Measurements from ENCODE around the gene KIF3A.

Gene KIF3A

DNA sequence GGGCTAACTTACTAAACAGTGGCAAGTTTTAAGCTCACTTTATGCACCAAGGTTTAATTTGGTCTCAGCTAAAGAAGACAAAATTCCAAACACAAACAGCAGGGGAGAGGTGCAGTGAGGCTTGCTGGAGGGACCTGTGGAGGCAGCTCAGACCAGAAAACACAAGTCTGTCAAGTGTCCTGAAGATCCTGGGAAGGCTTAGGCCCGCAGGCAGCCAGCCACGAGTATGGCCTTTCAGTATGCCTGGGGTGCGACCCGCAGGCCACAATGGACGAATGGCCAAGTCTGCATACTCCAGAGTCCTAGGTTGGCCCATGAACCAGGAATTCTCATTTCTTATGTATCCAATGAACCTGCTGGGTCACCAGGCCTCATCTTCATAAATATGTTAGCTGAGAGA, 19.2 kb upstream of the KIF3A start:
- Histone ChIP-seq H3K9me3 (ENCODE audit: insufficient read depth, low read length, severe bottlenecking) (no peaks in the 10 kb centered on the region), H3K27me3 (ENCODE audit: insufficient read depth, low read length, poor library complexity) (no peaks in the 10 kb centered on the region), H3K4me3 (ENCODE audit: low read depth in 1 of 2, low read length in 2 of 2) (no peak overlapping the region), H3K4me1 (ENCODE audit: insufficient read depth, low read length) (no peaks in the 10 kb centered on the region), H3K9ac (ENCODE audit: low read depth, low read length) (no peak overlapping the region), H3K79me2 (ENCODE audit: insufficient read depth, low read length) (no peaks in the 10 kb centered on the region), H2AFZ (ENCODE audit: low read depth, low read length) (no peak overlapping the region), H4K20me1 (ENCODE audit: insufficient read depth, low read length) (no peaks in the 10 kb centered on the region), H3K36me3 (ENCODE audit: insufficient read depth, low read length) (peaks cover 39% of the 10 kb centered on the region), H3K4me2 (ENCODE audit: insufficient read depth, low read length) (no peak overlapping the region), H3K27ac (ENCODE audit: low read length) (no peak overlapping the region)
- no peak for DNase-seq
- TF ChIP-seq, protein P1, sequence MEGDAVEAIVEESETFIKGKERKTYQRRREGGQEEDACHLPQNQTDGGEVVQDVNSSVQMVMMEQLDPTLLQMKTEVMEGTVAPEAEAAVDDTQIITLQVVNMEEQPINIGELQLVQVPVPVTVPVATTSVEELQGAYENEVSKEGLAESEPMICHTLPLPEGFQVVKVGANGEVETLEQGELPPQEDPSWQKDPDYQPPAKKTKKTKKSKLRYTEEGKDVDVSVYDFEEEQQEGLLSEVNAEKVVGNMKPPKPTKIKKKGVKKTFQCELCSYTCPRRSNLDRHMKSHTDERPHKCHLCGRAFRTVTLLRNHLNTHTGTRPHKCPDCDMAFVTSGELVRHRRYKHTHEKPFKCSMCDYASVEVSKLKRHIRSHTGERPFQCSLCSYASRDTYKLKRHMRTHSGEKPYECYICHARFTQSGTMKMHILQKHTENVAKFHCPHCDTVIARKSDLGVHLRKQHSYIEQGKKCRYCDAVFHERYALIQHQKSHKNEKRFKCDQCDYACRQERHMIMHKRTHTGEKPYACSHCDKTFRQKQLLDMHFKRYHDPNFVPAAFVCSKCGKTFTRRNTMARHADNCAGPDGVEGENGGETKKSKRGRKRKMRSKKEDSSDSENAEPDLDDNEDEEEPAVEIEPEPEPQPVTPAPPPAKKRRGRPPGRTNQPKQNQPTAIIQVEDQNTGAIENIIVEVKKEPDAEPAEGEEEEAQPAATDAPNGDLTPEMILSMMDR (IDR thresholded peaks at IDR 0.05; ENCODE audit: borderline replicate concordance, extremely low read depth, low read length, poor library complexity, severe bottlenecking) = no peak
- no peak for TF ChIP-seq EZH2 (IDR thresholded peaks at IDR 0.05; ENCODE audit: borderline replicate concordance, low read depth, low read length, severe bottlenecking)
- ATAC-seq (ENCODE audit: insufficient read depth, low read depth) = no peak

DNA sequence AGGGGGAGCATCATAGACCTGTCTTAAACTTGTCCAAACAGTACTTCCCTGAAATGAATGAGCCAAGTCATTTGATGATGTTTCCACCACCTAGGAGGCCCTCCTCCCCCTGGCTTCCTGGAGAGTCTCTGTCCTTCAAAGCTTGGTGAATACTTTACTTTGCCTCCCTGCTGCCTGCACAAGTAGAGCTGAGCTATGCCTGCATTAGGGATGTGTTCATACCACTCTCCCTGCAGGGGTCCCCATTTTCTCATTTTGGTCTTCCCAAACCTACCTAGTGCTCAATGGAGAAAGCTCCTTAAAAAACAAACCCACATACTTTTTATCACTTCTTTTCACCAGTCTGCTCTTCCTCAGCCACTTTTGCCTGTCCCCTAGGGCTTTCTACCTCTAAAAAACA, 17.6 kb upstream of the KIF3A start:
- ATAC-seq (ENCODE audit: insufficient read depth, low read depth) = peak; percentile 29; the same call in 1 of the 3 replicates
- TF ChIP-seq EZH2 (IDR thresholded peaks at IDR 0.05; ENCODE audit: borderline replicate concordance, low read depth, low read length, severe bottlenecking) = no peak
- TF ChIP-seq, protein P1 (IDR thresholded peaks at IDR 0.05; ENCODE audit: borderline replicate concordance, extremely low read depth, low read length, poor library complexity, severe bottlenecking) = peak; percentile 25
- no peak overlapping the region for H2AFZ ChIP-seq (ENCODE audit: low read depth, low read length)
- H3K4me1 ChIP-seq (ENCODE audit: insufficient read depth, low read length) = no peaks in the 10 kb centered on the region
- no peak overlapping the region for H3K4me3 ChIP-seq (ENCODE audit: low read depth in 1 of 2, low read length in 2 of 2)
- no peaks in the 10 kb centered on the region for H4K20me1 ChIP-seq (ENCODE audit: insufficient read depth, low read length)
- H3K27ac ChIP-seq (ENCODE audit: low read length) = no peak overlapping the region
- H3K27me3 ChIP-seq (ENCODE audit: insufficient read depth, low read length, poor library complexity) = no peaks in the 10 kb centered on the region
- H3K9ac ChIP-seq (ENCODE audit: low read depth, low read length) = no peak overlapping the region
- H3K4me2 ChIP-seq (ENCODE audit: insufficient read depth, low read length) = no peak overlapping the region
- H3K36me3 ChIP-seq (ENCODE audit: insufficient read depth, low read length) = peaks cover 23% of the 10 kb centered on the region
- no peaks in the 10 kb centered on the region for H3K79me2 ChIP-seq (ENCODE audit: insufficient read depth, low read length)
- DNase-seq = peak; percentile 10
- no peaks in the 10 kb centered on the region for H3K9me3 ChIP-seq (ENCODE audit: insufficient read depth, low read length, severe bottlenecking)

DNA sequence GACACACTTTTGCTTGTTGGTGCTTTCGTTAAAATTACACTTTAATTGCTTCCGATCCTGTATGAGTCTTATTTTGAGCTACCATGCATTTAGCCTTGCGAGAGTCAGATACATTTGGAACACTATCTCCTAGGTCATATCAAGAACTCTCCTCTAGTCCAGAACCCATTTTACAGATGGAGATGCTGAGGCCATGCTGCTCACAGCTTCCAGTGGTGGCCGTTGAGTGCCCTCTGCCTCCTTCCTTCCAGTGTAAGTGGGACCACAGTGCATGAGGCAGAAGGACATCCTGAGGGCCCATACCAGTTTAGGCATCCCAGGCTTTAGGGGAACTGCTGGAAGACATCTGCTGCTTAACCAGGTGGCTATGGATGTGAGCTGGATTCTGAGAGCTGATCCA, 16.8 kb upstream of the KIF3A start:
- H3K9me3 ChIP-seq (ENCODE audit: insufficient read depth, low read length, severe bottlenecking) = no peaks in the 10 kb centered on the region
- ATAC-seq (ENCODE audit: insufficient read depth, low read depth) (no peak), DNase-seq (no peak)
- no peaks in the 10 kb centered on the region for H3K27me3 ChIP-seq (ENCODE audit: insufficient read depth, low read length, poor library complexity)
- TF ChIP-seq EZH2 (IDR thresholded peaks at IDR 0.05; ENCODE audit: borderline replicate concordance, low read depth, low read length, severe bottlenecking) = no peak
- TF ChIP-seq, protein P1 (IDR thresholded peaks at IDR 0.05; ENCODE audit: borderline replicate concordance, extremely low read depth, low read length, poor library complexity, severe bottlenecking) = no peak
- no peak overlapping the region for H3K9ac ChIP-seq (ENCODE audit: low read depth, low read length)
- H3K4me3 ChIP-seq (ENCODE audit: low read depth in 1 of 2, low read length in 2 of 2) = no peak overlapping the region
- H2AFZ ChIP-seq (ENCODE audit: low read depth, low read length) = no peak overlapping the region
- H4K20me1 ChIP-seq (ENCODE audit: insufficient read depth, low read length) = no peaks in the 10 kb centered on the region
- H3K4me1 ChIP-seq (ENCODE audit: insufficient read depth, low read length) = no peaks in the 10 kb centered on the region
- no peak overlapping the region for H3K27ac ChIP-seq (ENCODE audit: low read length)
- H3K79me2 ChIP-seq (ENCODE audit: insufficient read depth, low read length) = no peaks in the 10 kb centered on the region
- H3K36me3 ChIP-seq (ENCODE audit: insufficient read depth, low read length) = peaks cover 14% of the 10 kb centered on the region; the same call in 1 of the 2 replicates
- no peak overlapping the region for H3K4me2 ChIP-seq (ENCODE audit: insufficient read depth, low read length)
